K562 (cell line): Measurements from ENCODE around the gene KCNH2. TPM values are rescaled to one million over a fixed set of nuclear protein-coding genes. Genes with fewer than 3 reads are reported as not detected.
A peak's percentile ranks its signal among the peaks of the same experiment; 100 is the strongest.

ENCODE experiments used
- CTBP1 ChIP-seq: fragments of 450-650 bp; IDR thresholded peaks from 2 replicates; pipeline ENCODE4 v1.6.1; 2016; ENCODE audit warnings: borderline replicate concordance
- DPF2 ChIP-seq: fragments of 450-650 bp; IDR thresholded peaks from 2 replicates; pipeline ENCODE4 v1.6.1; 2016
- GATAD2A ChIP-seq: fragments of 450-650 bp; IDR thresholded peaks from 2 replicates; pipeline ENCODE4 v1.6.1; 2017
- KAT8 ChIP-seq: fragments of 450-650 bp; IDR thresholded peaks from 2 replicates; pipeline ENCODE4 v1.6.1; 2016; ENCODE audit warnings: low read depth, mild to moderate bottlenecking
- SMARCE1 ChIP-seq: fragments of 450-650 bp; IDR thresholded peaks from 2 replicates; pipeline ENCODE4 v1.7.1; 2016; ENCODE audit warnings: mild to moderate bottlenecking
- TAF1 ChIP-seq: IDR thresholded peaks from 2 replicates; pipeline ENCODE4 v1.6.1; 2011; ENCODE audit warnings: mild to moderate bottlenecking, low read length, moderate library complexity; ENCODE audit not compliant: insufficient read depth, control insufficient read depth, severe bottlenecking; ENCODE audit errors: extremely low read depth
- polyA plus RNA-seq, 8 experiments: library from polyadenylated mRNA; depleted of rRNA in 4 of 8; stranded (reverse) in 5 of 8; unstranded in 3 of 8; fragments of >200 nt; fragmentation: Nextera tagmentation in 2 of 8; fragmentation: Illumina TruSeq in 1 of 8; extraction: Ambion mirVana in 2 of 8; extraction: Trizol in 1 of 8; gene quantifications; 2 replicates each; pipeline versions ENCODE4 v1.2.1 to v1.2.3, GENCODE V29; 2011 to 2014; ENCODE audit warnings: inconsistent platforms in 1 of 8, missing spikeins in 1 of 8
- total RNA-seq, 7 experiments: library from RNA; depleted of rRNA in 6 of 7; stranded (reverse); fragments of >200 nt in 6 of 7; fragmentation: Illumina TruSeq in 2 of 7; extraction: Trizol in 2 of 7; gene quantifications; 2 replicates each; pipeline versions ENCODE4 v1.2.1 to v1.2.3, GENCODE V29; 2011 to 2021; ENCODE audit warnings: low replicate concordance in 1 of 7
- TF ChIP-seq, protein P1 (sequence below), 2 experiments: fragments of 450-650 bp; formaldehyde crosslinking in 1 of 2; IDR thresholded peaks; 2 replicates each; pipeline versions ENCODE4 v1.4.0 to v1.6.1; 2014 to 2020; ENCODE audit warnings: mild to moderate bottlenecking in 2 of 2, borderline replicate concordance in 1 of 2, low read depth in 1 of 2

Gene KCNH2
- total and polyA plus RNA-seq, 9 of the 15 experiments (the other 6 are each of a cell fraction or from before 2014, with no cell fraction given): 18.1 to 368 (median 218) TPM

DNA sequence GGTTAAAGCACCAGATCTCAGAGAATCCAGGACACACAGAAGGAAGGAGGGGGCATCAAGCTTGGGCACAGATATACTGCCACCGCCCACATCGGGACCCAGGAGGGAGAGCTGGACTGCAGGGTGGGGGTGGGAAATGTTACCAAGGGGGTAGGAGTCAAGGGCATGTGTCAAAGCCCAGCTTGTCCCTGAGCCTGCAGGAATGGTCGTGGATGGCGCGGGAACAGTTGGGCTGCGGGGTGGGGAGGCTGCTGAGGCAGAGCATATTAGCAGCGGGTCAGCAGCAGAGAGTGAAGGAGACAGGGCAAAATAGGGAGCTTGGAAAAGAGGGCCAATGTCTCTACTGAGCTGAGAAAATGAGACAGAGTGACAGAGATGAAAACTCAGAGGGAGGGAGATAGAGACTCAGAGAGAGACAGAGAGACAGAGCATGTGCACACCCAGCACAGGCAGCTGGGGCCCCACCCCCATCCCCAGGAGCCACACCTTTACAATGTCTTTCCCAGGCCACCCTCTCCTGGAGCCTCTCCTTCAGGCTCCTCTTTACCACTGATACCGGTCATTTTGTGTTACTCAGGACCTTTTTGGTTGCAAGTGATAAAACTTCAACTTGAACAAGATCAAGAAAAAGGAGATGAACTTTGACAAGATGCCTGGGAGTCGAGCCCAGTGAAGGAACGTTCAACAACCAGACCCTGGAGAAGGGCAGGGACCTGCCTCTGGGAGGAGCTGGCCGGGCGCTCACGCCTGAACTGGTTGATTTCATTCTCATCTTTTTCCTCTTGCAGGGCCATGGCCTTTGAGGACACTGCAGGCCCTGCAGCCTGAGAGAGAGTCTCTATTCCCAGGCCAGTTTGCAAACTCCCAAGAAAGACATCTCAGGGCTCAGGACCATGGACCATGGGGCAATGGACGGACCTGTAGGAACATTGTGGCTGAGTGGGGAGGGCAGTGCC is 75.8 kb downstream of the KCNH2 start (continued):
- TF ChIP-seq, protein P1, sequence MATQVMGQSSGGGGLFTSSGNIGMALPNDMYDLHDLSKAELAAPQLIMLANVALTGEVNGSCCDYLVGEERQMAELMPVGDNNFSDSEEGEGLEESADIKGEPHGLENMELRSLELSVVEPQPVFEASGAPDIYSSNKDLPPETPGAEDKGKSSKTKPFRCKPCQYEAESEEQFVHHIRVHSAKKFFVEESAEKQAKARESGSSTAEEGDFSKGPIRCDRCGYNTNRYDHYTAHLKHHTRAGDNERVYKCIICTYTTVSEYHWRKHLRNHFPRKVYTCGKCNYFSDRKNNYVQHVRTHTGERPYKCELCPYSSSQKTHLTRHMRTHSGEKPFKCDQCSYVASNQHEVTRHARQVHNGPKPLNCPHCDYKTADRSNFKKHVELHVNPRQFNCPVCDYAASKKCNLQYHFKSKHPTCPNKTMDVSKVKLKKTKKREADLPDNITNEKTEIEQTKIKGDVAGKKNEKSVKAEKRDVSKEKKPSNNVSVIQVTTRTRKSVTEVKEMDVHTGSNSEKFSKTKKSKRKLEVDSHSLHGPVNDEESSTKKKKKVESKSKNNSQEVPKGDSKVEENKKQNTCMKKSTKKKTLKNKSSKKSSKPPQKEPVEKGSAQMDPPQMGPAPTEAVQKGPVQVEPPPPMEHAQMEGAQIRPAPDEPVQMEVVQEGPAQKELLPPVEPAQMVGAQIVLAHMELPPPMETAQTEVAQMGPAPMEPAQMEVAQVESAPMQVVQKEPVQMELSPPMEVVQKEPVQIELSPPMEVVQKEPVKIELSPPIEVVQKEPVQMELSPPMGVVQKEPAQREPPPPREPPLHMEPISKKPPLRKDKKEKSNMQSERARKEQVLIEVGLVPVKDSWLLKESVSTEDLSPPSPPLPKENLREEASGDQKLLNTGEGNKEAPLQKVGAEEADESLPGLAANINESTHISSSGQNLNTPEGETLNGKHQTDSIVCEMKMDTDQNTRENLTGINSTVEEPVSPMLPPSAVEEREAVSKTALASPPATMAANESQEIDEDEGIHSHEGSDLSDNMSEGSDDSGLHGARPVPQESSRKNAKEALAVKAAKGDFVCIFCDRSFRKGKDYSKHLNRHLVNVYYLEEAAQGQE (IDR thresholded peaks at IDR 0.05; ENCODE audit: borderline replicate concordance): peak; percentile 25; the same call in 1 of the 2 replicates
- TF ChIP-seq, protein P1 (CRISPR knock-in tag; IDR thresholded peaks at IDR 0.05; ENCODE audit: low read depth): no peak
- TF ChIP-seq KAT8 (no peak), DPF2 (0 out of 2 replicates have a peak, but pooled peaks have one; percentile 16), SMARCE1 (no peak), TAF1 (no peak), GATAD2A (no peak), CTBP1 (peak; percentile 42; the same call in 1 of the 2 replicates)
